Hepatic stellate cell (primary cell): ENCODE results near the gene PSG1.
"Not testable (repeated sequence)": the region's sequence is repeated elsewhere in the genome, so short reads cannot be mapped to it uniquely, and the experiment has no call there.

ENCODE experiments used
- DNase-seq: peaks from one replicate; pipeline ENCODE4 v3.0.0; 2011; ENCODE audit warnings: low spot score

The PSG1 gene

GRCh38 chr19:42881279-42881678 is 1.8 kb upstream of the PSG1 start:
- DNase-seq, result not testable (repeated sequence)

- DNase-seq, result not testable (repeated sequence)
Measured at GRCh38 chr19:42880621-42881020, 1.1 kb upstream of the PSG1 start.

- DNase-seq, result not testable (repeated sequence)
Measured at GRCh38 chr19:42876596-42876995, 2.9 kb downstream of the PSG1 start.

- not testable (repeated sequence) for DNase-seq
Measured at GRCh38 chr19:42875881-42876280, 3.6 kb downstream of the PSG1 start.

DNA sequence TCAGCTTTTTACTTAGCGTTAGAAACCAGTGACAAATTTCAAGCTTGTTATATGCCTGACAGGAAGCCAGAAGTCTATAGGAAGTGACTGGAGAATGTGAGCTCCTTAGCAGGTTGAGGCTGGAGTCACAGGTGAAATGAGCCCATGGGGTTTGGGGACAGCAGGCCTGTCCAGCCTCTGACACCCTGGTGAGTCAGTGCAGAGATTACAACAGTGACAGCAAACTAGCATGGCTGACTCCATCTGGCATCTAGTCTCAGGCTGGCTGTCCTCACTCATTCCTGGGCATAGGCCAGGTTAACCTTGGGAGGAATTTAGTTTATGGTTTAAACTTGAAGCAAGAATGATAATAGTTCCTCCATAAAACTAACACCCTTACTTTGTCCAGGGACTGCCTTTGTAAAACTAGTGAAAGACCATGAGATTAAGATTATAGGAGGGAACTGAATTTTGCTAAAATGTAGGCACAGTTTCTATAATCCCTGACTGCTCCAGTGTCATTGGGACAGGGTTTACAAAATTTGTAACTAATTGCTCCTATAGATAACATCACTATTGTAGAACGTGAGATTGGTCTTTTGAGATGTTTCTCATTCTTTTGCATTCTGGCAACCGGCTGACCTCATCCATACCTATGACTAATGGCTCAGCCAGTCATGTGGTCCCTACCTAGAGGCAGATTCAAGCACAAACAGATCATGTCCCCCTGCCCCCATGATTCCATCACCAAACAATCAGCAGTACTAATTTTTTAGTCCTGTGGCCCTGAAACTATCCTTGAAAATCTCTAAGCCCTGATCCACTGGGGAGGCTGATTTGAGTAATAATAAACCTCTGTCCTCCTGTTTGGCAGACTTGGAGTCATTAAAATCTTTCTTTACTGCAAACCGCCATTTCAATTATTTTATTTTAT is 4.4 kb downstream of the PSG1 start:
- not testable (repeated sequence) for DNase-seq

- not testable (repeated sequence) for DNase-seq
Measured at GRCh38 chr19:42874136-42874535, 5.4 kb downstream of the PSG1 start.

DNA sequence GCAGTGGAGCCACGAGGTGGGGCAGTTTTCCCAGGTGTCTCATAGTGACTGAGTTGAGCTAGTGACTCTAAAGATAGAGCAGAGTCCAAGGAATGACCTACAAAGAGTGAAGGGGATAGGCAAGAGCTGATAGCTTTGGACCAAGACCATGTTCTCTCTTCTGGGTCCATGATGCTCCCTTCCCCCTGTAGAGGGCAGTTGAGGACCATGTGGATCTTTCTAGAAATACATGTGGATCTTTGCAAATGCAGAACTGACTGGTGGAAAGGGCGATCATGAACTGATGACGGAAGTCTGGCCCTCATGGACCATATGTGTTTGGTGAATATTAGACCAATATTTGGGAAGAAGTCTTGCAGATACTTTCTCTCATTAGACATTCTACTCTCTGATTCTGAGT is 6.9 kb downstream of the PSG1 start:
- no peak for DNase-seq

DNA sequence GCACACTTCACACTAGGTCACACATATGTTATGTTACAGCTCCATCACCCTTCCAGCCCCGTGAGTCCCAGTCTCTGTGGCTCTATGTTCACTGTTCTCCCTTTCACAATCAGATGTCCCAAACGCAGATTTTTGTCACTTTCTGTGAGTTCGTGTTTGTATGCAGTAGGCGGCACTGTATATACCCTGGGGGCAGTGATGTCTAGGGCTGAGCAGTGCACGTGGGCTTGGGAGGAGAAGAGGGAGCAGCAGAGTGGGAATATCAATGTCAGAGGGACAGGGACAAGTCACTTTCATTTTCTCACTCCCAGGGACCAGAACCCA is 22.0 kb downstream of the PSG1 start:
- DNase-seq, result no peak

DNA sequence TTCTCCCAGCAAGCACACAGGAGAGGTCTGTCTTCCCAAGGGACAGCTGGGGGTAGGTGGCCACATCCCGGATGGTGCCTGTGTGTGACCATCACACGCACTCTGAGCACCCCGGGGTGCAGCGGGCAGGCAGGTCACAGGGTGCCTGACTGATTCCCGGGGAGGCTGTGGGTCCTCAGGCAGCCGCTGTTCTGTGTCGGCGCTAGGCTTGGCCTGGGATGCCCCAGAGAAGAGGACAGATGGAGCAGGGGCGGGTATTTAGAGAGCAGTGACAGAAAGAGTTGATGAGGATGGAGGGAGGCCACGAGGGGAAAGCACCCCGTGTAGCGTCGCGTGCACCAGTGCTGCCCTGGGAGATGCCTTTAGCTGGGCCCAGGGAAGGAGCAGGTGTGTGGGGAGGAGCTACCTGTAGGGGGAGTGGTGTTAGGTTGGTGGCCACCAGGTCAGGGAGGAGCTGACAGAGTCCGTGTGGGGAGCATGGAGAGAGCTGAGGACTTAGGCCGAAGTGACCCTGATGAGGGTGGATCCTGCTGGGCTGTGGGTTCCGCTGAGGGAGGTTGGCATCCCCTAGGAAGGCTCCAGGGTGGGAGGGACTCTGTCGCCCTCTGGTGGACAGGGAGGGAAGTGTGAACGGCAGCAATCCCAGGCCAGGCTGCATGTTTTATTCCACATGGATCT is 22.5 kb downstream of the PSG1 start:
- DNase-seq, result not testable (repeated sequence)

DNA sequence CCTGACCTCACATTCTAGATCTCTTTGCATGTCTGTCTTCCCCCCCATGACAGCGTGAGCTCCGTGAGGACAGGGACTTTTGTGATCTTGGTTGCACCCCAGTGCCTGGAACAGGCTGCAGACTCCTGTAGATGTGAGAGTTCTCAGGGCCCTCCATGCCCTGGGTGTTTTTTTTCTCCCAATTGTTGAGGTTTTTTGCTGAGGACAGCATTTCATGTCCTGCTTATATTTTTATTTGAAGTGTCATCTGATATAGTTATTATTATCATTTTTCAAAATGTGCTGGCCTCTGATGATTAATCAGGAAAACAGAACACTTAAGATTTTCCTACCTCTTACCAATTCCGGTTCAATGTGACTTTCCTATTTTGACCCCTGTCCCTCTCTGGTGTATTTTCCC is 24.8 kb downstream of the PSG1 start:
- DNase-seq, result not testable (repeated sequence)

DNA sequence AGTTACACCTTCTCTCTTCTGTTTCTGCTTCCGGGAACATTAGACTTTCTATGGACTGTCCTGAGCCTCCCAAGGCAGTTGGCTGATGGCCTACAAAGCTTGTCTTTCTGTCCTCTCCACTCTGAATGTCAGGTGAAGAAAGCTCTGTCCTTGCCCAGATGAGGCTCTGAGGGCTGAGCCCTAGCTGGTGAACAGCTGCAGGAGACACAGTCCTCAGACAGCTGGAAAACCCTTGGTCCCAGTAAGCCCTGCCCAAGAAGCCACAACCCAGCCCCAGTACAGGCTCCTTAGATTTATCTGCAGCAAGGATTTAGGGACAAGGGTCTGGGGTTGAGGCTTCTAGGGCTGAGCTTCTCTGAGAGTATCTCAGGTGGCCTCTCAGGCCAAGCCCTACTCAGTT is 26.3 kb downstream of the PSG1 start:
- DNase-seq, result not testable (repeated sequence)

DNA sequence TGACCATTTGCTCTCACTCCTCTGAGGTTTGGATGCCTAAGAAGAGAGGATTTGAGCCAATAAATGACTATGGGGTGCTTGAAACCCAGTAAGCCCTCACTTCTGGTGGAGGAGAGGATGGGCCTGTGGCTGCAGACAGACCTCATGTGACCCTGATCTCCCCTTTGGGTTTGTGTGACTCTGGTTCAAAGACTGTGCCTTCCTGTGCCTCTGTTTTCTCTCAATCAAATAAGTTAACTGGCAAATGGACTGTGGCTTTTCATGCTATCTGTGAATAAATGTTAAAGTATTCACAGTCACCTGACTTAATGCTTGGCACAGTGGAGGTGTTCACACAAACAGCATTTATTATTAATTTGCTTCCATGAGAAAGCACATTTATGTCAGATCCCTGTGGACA is 26.7 kb downstream of the PSG1 start:
- DNase-seq, result not testable (repeated sequence)

DNA sequence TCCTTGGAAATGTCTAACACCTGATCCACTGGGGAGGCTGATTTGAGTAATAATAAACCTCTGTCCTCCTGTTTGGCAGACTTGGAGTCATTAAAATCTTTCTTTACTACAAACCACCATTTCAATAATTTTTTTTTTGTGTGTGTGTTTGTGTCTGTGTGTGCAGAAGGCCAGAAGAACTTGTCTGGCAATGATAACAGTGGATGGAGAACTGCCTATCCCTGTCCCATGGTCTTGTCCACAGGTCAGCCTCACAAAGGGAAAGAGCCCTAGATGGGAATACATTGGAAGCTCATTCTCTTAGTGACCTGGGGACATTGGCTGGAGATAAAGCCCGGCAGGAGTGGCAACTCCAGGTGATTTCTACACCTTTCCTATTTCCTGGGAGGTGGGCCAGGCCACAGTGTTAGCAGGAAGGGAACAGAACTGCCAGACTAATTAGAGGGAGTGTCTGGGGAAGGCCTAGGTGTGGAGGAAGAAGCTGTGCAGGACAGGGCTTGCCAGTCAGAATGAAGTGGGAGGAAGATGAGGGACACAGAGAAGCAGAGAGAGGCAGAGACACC is 27.7 kb downstream of the PSG1 start:
- not testable (repeated sequence) for DNase-seq

DNA sequence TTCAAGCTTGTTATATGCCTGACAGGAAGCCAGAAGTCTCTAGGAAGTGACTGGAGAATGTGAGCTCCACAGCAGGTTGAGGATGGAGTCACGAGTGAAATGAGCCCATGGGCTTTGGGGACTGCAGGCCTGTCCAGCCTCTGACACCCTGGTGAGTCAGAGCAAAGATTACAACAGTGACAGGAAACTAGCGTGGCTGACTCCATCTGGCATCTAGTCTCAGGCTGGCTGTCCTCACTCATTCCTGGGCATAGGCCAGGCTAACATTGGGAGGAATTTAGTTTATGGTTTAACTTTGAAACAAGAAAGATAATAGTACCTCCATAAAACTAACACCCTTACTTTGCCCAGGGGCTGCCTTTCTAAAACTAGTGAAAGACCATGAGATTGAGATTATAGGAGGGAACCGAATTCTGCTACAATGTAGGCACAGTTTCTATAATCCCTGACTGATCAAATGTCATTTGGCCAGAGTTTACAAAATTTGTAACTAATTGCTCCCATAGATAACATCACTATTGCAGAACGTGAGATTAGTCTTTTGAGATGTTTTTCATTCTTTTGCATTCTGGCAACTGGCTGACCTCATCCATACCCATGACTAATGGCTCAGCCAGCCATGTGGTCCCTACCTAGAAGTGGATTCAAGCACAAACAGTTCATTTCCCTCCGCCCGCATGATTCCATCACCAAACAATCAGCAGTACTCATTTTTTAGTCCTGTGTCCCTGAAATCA is 28.4 kb downstream of the PSG1 start:
- DNase-seq, result peak; percentile 62

GRCh38 chr19:42846597-42846996 is 32.9 kb downstream of the PSG1 start:
- DNase-seq, result no peak

- not testable (repeated sequence) for DNase-seq
Measured at GRCh38 chr19:42843631-42844030, 35.9 kb downstream of the PSG1 start.

- not testable (repeated sequence) for DNase-seq
Measured at GRCh38 chr19:42832746-42833442, 46.6 kb downstream of the PSG1 start.

DNA sequence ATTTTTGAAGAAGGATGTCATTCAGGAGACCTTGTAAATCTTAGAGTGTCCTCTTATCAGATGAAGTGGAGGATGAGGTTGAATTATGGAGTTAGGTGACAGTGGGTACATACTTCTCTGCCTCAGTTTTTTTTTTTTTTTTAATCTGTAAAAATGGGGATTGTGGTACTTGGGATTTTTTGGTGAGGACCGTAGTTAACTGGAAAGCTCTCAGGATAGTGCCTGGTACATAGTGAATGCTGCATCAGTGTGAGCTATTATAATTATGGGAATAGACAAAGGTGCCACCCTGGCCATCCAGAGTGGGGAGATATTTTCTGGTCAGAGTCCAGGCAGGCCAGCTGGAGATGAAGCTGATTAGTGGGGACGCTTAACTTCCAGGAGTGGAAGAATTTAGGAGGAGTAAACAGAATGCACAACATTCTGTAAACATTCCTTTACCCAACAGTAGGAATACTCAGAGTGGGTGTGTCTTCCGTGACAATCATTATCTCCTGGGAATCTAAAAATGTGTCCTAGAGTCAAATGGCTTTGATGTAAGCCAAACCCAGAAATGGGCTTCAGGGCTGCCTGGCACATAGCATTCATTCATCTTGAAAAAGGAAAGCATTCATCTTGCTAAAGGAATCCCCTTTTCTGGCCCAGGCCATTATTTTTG is 47.4 kb downstream of the PSG1 start:
- not testable (repeated sequence) for DNase-seq

DNA sequence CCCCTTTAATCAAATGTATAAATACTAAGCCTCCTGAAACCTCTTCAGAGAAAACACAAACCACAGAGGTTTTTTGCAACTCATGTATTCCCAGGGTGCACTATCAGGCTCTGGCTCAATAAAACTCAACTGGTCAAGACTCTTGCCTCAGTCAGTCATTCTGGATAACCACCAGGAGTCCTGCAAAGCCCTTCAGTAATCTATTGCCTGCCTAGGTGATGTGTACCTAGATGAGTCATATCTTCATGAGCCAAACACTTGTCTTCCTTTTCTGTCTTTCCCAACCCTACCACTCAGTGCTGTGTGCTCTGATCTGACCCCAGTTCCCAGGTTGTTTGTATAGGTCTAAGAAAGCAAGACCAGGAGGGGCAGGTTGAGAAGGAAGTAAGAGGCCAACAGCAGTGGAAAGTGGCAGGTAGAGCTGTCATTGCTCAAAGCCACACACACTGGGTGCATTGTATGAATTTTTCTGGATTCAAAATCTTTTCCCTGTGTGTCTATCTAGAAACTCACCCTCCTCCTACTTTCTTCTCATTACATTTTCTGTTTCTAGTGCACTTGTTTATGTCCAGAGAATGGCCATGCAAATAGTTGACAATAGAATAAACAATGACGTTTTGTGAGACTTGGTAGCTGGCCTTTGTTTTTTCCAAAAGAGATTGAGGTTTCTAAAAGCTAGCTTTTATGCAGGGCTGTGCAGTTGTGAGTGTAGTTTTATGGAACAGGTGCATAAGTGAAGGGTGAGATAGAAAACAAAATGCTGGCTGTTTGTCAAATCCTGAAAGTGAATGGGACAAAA is 48.1 kb downstream of the PSG1 start:
- DNase-seq, result no peak

GRCh38 chr19:42821306-42821977 is 58.1 kb downstream of the PSG1 start:
- DNase-seq, result not testable (repeated sequence)
